ENCODE data around the gene TIAM2. TPM values are rescaled to one million over a fixed set of nuclear protein-coding genes. Genes with fewer than 3 reads are reported as not detected.

The TIAM2 gene
- total RNA-seq, 2 experiments from 2014 or later: 10.6 to 11.0 TPM

DNA sequence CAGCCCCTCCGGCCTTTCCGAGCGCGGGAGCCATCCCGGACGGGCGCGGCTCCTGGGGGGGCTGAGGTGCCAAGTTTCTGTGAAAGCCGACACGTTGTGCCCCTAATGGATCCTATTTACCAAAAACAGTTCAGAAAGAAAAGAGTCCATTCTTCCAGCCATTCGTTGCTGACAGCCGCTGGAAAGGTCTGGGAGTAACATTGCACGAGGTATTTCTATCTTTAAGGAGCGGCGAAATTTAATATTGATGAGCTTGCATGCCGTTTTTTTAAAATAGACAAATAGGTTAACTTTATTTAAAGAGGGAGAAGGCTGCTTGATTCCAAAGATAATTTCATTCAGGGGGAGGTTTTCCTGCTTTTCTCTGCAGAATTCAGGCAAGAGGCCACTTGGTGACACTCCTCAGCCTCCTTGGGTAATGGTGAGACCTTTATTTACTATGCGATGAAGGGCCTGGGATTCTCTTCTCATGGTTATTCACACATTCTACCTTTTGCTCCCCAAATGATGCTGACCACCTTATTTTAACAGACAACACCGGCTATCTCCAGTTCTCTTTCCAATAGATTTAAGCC, 988 bp downstream of the TIAM2 start:
- Mint-ChIP-seq H3K4me1 (ENCODE audit: low read depth) (peaks cover 10% of the 10 kb centered on the region), H3K36me3 (no peaks in the 10 kb centered on the region), H3K27me3 (peaks cover 22% of the 10 kb centered on the region), H3K27ac (no peak overlapping the region), H3K4me3 (peak overlapping the region; percentile 59), H3K9me3 (no peaks in the 10 kb centered on the region)
- POLR2A ChIA-PET: no interaction called here
- intact Hi-C loops (cut with micrococcal nuclease): loop anchor here (2.0 kb wide), 1 partner anchor 175 kb away; no protein-coding TSS in a partner anchor
- DNase-seq: no peak
- CTCF ChIA-PET: no interaction called here

DNA sequence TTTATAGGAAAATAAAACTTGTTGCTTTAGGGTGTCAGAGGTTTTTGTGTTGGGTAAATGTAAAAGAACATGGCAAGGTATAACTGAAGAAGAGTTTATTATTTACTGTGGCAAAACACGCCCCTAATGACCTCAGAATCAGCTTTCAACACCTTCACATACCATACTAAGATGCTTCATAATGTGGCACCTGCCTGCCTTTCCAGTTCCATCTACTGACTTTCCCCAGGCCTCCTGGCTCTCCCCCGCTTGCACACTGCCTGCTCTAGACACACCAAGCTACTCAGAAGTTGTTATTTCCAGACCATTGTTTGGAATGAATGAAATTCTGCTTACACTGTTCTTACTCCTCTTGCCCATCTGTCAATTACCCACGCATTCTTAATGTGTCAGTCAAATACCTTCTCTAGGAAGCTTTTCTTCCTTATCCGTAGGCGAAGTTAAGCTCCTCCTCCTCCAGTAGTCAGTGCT, 1.8 kb downstream of the TIAM2 start:
- Mint-ChIP-seq H3K27ac (no peak overlapping the region), H3K27me3 (peaks cover 22% of the 10 kb centered on the region), H3K9me3 (no peaks in the 10 kb centered on the region), H3K36me3 (no peaks in the 10 kb centered on the region), H3K4me1 (ENCODE audit: low read depth) (peaks cover 10% of the 10 kb centered on the region), H3K4me3 (peak overlapping the region; percentile 17)
- POLR2A ChIA-PET: no interaction called here
- intact Hi-C loops (cut with micrococcal nuclease): loop anchor here (2.0 kb wide), 1 partner anchor 174 kb away; no protein-coding TSS in a partner anchor
- CTCF ChIA-PET: interaction anchor here (1.0 kb wide), 1 partner anchor 251 kb away, joined by 3 read pairs; no protein-coding TSS in a partner anchor
- DNase-seq: no peak

DNA sequence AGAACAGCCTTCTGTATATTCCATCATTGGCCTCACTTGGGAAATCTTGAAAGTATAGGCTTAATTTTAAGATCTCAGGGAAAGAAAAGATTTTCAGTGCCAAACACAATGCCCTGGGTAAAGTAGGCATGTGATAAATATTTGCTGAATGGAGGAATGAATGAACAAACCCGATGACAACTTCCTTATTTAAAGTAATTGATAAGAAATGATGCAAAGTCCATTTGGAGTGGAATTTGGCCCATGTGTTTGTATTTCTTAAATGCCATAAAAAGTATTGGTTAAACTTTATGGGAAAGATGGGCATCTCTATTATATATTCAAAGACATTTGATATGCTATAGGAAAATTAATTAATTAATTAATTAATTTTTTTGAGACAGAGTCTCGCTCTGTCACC, 3.7 kb downstream of the TIAM2 start:
- CTCF ChIA-PET: interaction anchor here (1.3 kb wide), 1 partner anchor 323 kb away, joined by 5 read pairs; no protein-coding TSS in a partner anchor
- H3K36me3 Mint-ChIP-seq: no peaks in the 10 kb centered on the region
- POLR2A ChIA-PET: no interaction called here
- peaks cover 24% of the 10 kb centered on the region for H3K27me3 Mint-ChIP-seq
- DNase-seq: no peak
- intact Hi-C loops (cut with micrococcal nuclease): no loop called here
- no peaks in the 10 kb centered on the region for H3K9me3 Mint-ChIP-seq
- H3K27ac Mint-ChIP-seq: no peak overlapping the region
- no peak overlapping the region for H3K4me3 Mint-ChIP-seq
- peaks cover 10% of the 10 kb centered on the region for H3K4me1 Mint-ChIP-seq (ENCODE audit: low read depth)

DNA sequence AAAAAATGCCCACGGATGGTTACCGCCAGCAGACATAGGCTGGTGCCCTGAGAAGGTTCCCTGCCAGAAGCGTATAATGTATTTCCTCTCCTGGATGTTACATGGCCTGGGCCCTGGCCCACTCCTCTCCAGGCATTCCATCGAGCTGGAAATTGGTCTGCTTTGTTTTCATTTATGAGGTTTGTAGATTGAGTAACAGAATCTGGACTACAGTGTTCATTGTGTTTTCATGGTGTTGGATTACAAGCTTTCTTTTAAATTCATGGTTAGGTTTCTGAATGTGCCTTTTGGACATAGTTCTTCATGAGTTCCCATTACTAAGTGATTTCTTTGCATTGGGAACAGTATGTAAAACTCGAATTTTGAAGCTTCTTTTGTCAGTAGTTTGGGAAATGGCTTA, 6.4 kb downstream of the TIAM2 start:
- intact Hi-C loops (cut with micrococcal nuclease): no loop called here
- Mint-ChIP-seq H3K4me3 (no peak overlapping the region), H3K27ac (no peak overlapping the region), H3K9me3 (no peaks in the 10 kb centered on the region), H3K4me1 (ENCODE audit: low read depth) (peaks cover 8% of the 10 kb centered on the region), H3K27me3 (peaks cover 18% of the 10 kb centered on the region), H3K36me3 (no peaks in the 10 kb centered on the region)
- DNase-seq: no peak
- ChIA-PET CTCF (no interaction called here), POLR2A (no interaction called here)

DNA sequence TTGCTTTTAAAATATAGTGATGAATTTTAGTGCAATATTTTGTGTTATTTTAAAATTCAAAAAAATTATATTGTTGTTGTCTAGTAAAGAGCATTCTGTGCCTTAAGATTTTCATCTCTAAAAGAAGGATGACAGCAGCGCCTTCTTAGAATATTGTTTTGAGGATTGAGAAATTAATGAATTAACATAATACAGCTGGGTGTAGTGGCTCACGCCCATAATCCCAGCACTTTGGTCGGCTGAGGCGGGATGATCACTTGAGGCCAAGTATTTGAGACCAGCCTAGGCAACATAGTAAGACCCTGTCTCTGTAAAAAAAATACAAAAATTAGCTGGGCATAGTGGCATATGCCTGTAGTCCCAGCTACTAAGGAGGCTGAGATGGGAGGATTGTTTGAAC, 6.8 kb downstream of the TIAM2 start:
- peaks cover 7% of the 10 kb centered on the region for H3K4me1 Mint-ChIP-seq (ENCODE audit: low read depth)
- no peak for DNase-seq
- no peak overlapping the region for H3K27ac Mint-ChIP-seq

DNA sequence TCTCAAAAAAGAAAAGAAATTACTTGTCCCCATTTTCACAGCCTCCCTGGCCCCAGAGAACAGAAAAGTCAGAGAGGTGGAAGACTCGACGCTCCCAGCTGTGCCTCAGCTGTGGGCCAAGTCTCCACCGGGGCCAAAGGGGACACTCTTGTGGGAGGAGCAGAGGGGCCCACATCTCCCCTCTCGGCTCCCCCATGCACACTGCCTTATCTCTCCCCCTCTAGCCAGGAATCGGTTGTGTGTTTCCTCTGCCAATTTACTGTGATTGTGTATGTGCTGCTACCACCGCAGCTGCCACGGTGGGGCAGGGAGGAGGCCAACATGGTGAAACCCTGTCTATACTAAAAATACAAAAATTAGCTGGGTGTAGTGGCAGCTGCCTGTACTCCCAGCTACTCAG, 8.4 kb downstream of the TIAM2 start:
- intact Hi-C loops (cut with micrococcal nuclease): no loop called here
- POLR2A ChIA-PET: no interaction called here
- Mint-ChIP-seq H3K36me3 (no peaks in the 10 kb centered on the region), H3K27me3 (peaks cover 2% of the 10 kb centered on the region), H3K27ac (no peak overlapping the region), H3K9me3 (no peaks in the 10 kb centered on the region), H3K4me3 (no peak overlapping the region), H3K4me1 (ENCODE audit: low read depth) (peaks cover 4% of the 10 kb centered on the region)
- DNase-seq: no peak
- CTCF ChIA-PET: no interaction called here

More for the DNA sequence above, 6.8 kb downstream of the TIAM2 start:
- intact Hi-C loops (cut with micrococcal nuclease): no loop called here
- Mint-ChIP-seq H3K9me3 (no peaks in the 10 kb centered on the region), H3K27me3 (peaks cover 14% of the 10 kb centered on the region), H3K4me3 (no peak overlapping the region), H3K36me3 (no peaks in the 10 kb centered on the region)
- CTCF ChIA-PET: no interaction called here
- POLR2A ChIA-PET: no interaction called here

DNA sequence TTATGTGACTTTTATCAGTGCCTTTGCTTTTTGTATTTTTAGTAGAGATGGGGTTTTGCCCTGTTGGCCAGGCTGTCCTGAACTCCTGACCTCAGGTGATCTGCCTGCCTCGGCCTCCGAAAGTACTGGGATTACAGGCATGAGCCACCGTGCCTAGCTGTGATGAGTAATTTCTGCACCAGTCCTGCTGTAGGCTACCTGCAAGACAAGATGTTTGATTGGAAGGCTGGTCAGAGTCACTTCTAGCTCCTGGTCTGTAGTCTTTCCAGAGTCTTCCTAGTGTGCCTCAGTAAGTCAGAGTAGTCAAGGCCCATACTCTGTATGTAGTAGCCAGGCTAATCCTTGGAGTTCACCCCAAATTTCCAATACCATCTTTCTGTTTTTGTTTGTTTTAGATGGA, 8.9 kb downstream of the TIAM2 start:
- ChIA-PET POLR2A (no interaction called here), CTCF (no interaction called here)
- intact Hi-C loops (cut with micrococcal nuclease): no loop called here

DNA sequence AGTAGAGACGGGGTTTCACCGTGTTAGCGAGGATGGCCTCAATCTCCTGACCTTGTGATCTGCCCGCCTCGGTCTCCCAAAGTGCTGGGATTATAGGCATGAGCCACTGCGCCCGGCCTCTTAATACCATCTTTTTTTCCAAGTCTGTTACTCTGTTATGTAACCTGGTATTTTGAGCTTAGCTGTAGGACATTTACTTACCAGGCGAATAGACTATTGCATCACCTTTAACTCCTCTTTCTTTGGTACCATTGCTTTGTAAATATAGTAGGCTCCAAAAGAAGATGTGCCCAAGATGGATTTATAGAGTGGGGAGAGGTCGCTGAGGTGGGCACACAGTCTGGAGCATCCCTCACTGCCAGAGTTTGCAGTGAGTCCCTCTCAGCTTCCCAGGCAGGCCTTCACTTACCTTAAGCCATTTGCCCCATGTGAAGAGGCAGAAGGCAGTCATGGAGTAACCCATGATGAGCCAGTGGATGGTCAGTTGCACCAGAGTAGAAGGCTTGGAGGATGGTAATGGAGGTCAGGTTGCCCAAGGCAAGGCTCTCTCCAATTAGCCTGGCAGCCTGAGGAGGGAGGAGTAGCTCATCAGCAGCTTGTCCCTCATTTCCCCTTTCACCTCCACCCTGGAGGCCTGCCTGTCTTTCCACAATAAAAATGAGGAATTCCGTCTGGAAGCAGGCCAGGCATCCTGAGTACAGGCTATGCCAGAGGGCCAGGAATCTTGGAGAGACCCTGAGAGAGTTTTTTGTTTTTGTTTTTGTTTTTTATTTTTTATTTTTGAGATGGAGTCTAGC, 9.7 kb downstream of the TIAM2 start:
- Mint-ChIP-seq H3K27ac (no peak overlapping the region), H3K36me3 (no peaks in the 10 kb centered on the region), H3K4me1 (ENCODE audit: low read depth) (peaks cover 4% of the 10 kb centered on the region), H3K4me3 (no peak overlapping the region), H3K9me3 (no peaks in the 10 kb centered on the region), H3K27me3 (peaks cover 2% of the 10 kb centered on the region)
- ChIA-PET POLR2A (no interaction called here), CTCF (no interaction called here)
- no peak for DNase-seq
- intact Hi-C loops (cut with micrococcal nuclease): no loop called here

More for the DNA sequence above, 8.9 kb downstream of the TIAM2 start:
- H3K36me3 Mint-ChIP-seq: no peaks in the 10 kb centered on the region
- H3K4me1 Mint-ChIP-seq (ENCODE audit: low read depth): peaks cover 4% of the 10 kb centered on the region
- H3K27me3 Mint-ChIP-seq: peaks cover 2% of the 10 kb centered on the region
- no peaks in the 10 kb centered on the region for H3K9me3 Mint-ChIP-seq
- H3K4me3 Mint-ChIP-seq: no peak overlapping the region
- no peak overlapping the region for H3K27ac Mint-ChIP-seq
- DNase-seq: peak; percentile 22

DNA sequence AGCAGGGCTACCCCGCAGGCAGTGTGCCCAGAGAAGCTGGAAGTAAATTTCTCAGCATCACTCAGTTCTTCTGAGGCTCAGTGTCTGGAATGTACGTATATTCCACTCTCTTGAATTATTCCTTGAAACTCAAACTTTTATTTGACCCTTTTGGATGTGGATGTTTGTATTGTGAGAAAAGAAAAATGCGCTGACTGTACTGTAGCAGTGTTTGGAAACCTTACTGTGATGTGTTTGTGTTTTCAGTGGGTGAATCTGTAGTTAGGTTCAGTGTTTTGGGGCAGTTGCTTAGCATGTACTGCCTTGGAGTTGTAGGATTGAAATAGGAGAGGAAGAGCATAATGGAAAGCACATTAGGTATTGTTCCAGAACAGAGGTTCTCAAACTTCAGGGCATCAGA, 13.5 kb downstream of the TIAM2 start:
- no peaks in the 10 kb centered on the region for H3K9me3 Mint-ChIP-seq
- ChIA-PET CTCF (no interaction called here), POLR2A (no interaction called here)
- DNase-seq: no peak
- intact Hi-C loops (cut with micrococcal nuclease): no loop called here
- no peaks in the 10 kb centered on the region for H3K36me3 Mint-ChIP-seq
- no peak overlapping the region for H3K27ac Mint-ChIP-seq
- no peaks in the 10 kb centered on the region for H3K27me3 Mint-ChIP-seq
- peaks cover 4% of the 10 kb centered on the region for H3K4me1 Mint-ChIP-seq (ENCODE audit: low read depth)
- H3K4me3 Mint-ChIP-seq: no peak overlapping the region

DNA sequence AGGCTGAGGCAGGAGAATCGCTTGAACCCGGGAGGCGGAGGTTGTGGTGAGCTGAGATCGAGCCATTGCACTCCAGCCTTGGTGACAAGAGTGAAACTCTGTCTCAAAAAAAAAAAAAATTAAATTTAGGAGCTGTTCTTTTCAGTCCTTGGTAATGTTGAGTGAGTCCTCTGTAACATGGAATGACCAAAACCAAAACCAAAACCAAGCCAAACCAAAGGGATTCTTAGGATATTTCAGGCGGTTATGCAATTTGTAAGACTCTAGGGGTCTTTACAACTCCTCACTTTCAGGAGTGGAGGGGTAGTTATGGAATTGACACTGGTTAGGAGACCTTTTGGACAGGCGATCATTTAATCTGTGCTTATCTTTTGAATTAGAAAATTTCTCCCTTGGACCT, 15.8 kb downstream of the TIAM2 start:
- Mint-ChIP-seq H3K36me3 (no peaks in the 10 kb centered on the region), H3K4me3 (no peak overlapping the region), H3K27ac (no peak overlapping the region), H3K9me3 (no peaks in the 10 kb centered on the region), H3K4me1 (ENCODE audit: low read depth) (no peaks in the 10 kb centered on the region), H3K27me3 (no peaks in the 10 kb centered on the region)
- POLR2A ChIA-PET: no interaction called here
- CTCF ChIA-PET: no interaction called here
- DNase-seq: no peak
- intact Hi-C loops (cut with micrococcal nuclease): no loop called here

DNA sequence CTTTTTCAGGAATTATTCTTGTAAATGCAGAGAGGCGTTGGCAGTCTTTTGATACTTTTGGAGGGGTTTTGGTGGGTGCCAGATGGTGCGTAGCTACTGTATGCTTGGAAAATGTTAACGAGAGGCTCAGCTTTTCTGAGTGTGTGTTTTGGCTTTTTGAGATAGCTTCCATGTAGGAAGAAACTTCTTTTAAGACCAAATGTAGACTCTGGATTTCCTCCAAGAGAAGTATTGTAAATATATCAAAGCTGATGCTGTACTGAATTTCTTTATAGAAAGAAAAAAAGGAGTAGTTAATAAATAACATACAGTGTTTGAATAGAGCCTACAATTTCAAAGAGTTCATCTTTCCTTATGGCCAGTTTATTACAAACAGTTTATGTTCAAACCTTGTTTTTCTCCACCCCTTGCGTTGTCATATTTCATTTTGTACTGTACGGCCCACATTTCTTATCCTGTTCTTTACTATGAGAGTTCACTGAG, 16.7 kb downstream of the TIAM2 start:
- Mint-ChIP-seq H3K27me3 (no peaks in the 10 kb centered on the region), H3K36me3 (no peaks in the 10 kb centered on the region), H3K4me3 (no peak overlapping the region), H3K27ac (no peak overlapping the region), H3K4me1 (ENCODE audit: low read depth) (no peaks in the 10 kb centered on the region), H3K9me3 (no peaks in the 10 kb centered on the region)
- intact Hi-C loops (cut with micrococcal nuclease): no loop called here
- DNase-seq: no peak
- ChIA-PET CTCF (no interaction called here), POLR2A (no interaction called here)

DNA sequence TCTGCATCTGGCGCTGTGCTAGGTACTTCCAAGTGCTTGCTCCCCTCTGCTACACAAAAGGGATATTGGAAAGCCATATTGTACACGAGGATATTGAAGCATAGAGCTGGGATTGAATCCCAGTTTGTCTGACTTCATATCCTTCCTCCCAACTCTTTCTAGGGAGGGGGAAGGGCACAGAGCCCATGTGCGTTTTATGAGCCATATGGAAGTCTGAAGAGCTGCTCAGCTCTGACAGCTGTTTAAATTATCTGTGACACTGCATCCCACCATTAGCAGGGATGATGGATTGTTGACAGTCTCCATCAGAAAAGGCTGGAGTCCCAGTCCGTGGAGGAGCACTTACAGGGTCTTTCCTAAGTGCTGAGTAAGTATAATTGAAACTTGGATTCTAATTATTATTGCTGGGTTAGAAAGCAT, 18.4 kb downstream of the TIAM2 start:
- Mint-ChIP-seq H3K27me3 (no peaks in the 10 kb centered on the region), H3K36me3 (no peaks in the 10 kb centered on the region), H3K4me3 (no peak overlapping the region), H3K4me1 (ENCODE audit: low read depth) (no peaks in the 10 kb centered on the region), H3K27ac (no peak overlapping the region), H3K9me3 (no peaks in the 10 kb centered on the region)
- ChIA-PET POLR2A (no interaction called here), CTCF (no interaction called here)
- DNase-seq: no peak
- intact Hi-C loops (cut with micrococcal nuclease): no loop called here

DNA sequence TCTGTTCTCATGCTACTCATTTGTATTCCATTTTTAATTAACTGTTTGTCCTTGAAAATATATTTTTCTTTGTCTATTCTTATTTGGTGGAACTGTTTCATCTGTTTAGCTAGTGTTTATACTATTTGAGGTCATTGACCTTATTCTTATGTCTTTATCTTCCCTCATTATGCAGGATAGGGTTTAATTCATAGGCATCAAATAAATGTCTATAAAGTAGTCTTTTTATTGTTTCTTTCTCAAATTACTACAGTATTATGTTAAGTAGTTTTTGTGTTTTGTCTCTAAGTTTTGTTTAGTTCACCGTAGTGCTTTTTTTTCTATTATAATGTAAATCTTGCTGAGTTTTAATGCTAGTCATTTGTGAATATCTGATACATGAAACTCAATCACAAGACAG, 19.0 kb downstream of the TIAM2 start:
- Mint-ChIP-seq H3K27ac (no peak overlapping the region), H3K4me3 (no peak overlapping the region), H3K36me3 (no peaks in the 10 kb centered on the region), H3K27me3 (no peaks in the 10 kb centered on the region), H3K4me1 (ENCODE audit: low read depth) (no peaks in the 10 kb centered on the region), H3K9me3 (no peaks in the 10 kb centered on the region)
- ChIA-PET POLR2A (interaction anchor here (0.5 kb wide), 1 partner anchor 63 kb away, joined by 3 read pairs; no protein-coding TSS in a partner anchor), CTCF (no interaction called here)
- no peak for DNase-seq
- intact Hi-C loops (cut with micrococcal nuclease): no loop called here

Data from activated CD4-positive, alpha-beta memory T cell treated with anti-CD3 and anti-CD28 coated beads for 36 hours (primary cell).